Fibroblast of upper back skin (primary cell): ENCODE data around the gene SGO1.
"Not testable (repeated sequence)": the region's sequence is repeated elsewhere in the genome, so short reads cannot be mapped to it uniquely, and the experiment has no call there.

Experiments
- DNase-seq: peaks from one replicate; pipeline ENCODE4 v3.0.0-alpha.2; 2013

Gene SGO1

GRCh38 chr3:20185679-20186599 lies at the start of gene SGO1:
SGO1 (minus strand) TSS chr3:20186206; CDS start chr3:20184027, 2,179 bp downstream.
- peak; percentile 98 for DNase-seq

GRCh38 chr3:20235796-20236195 lies 49.8 kb upstream of the SGO1 start:
- no peak for DNase-seq

- DNase-seq = peak; percentile 17
These were observed 47.1 kb upstream of the SGO1 start for GRCh38 chr3:20232906-20233780.

- no peak for DNase-seq
These were observed 44.9 kb upstream of the SGO1 start for GRCh38 chr3:20230954-20231353.

GRCh38 chr3:20225769-20226168 lies 39.8 kb upstream of the SGO1 start:
- peak; percentile 60 for DNase-seq

GRCh38 chr3:20222274-20222673 lies 36.3 kb upstream of the SGO1 start:
- no peak for DNase-seq

GRCh38 chr3:20218215-20218614 lies 32.2 kb upstream of the SGO1 start:
- DNase-seq = no peak

- DNase-seq = no peak
These were observed 29.6 kb upstream of the SGO1 start for GRCh38 chr3:20215636-20216035.

GRCh38 chr3:20213491-20213890 lies 27.5 kb upstream of the SGO1 start:
- DNase-seq = not testable (repeated sequence)

- not testable (repeated sequence) for DNase-seq
These were observed 21.9 kb upstream of the SGO1 start for GRCh38 chr3:20207945-20208344.

GRCh38 chr3:20205898-20206297 lies 19.9 kb upstream of the SGO1 start:
- not testable (repeated sequence) for DNase-seq

- no peak for DNase-seq
These were observed 15.1 kb upstream of the SGO1 start for GRCh38 chr3:20201143-20201542.

GRCh38 chr3:20197775-20198174 lies 11.8 kb upstream of the SGO1 start:
- DNase-seq = no peak

- DNase-seq = no peak
These were observed 8.9 kb upstream of the SGO1 start for GRCh38 chr3:20194793-20195460.

GRCh38 chr3:20190991-20191390 lies 5.0 kb upstream of the SGO1 start:
- DNase-seq = no peak

GRCh38 chr3:20186600-20187004 lies 596 bp upstream of the SGO1 start:
- DNase-seq = no peak

- DNase-seq = peak; percentile 6
These were observed 701 bp downstream of the SGO1 start for GRCh38 chr3:20185331-20185678.

GRCh38 chr3:20182206-20182605 lies 3.8 kb downstream of the SGO1 start:
- DNase-seq = no peak

GRCh38 chr3:20181276-20181675 lies 4.7 kb downstream of the SGO1 start:
- no peak for DNase-seq

- DNase-seq = no peak
These were observed 12.1 kb downstream of the SGO1 start for GRCh38 chr3:20173844-20174410.

GRCh38 chr3:20161714-20162113 lies 24.3 kb downstream of the SGO1 start:
- no peak for DNase-seq

- DNase-seq = no peak
These were observed 25.8 kb downstream of the SGO1 start for GRCh38 chr3:20160230-20160629.

GRCh38 chr3:20154928-20155327 lies 31.1 kb downstream of the SGO1 start:
- no peak for DNase-seq
